Spleen (tissue), 11 donors: ENCODE data around the gene KCNMB1. TPM values are rescaled to one million over a fixed set of nuclear protein-coding genes. Genes with fewer than 3 reads are reported as not detected.
A peak's percentile ranks its signal among the peaks of the same experiment; 100 is the strongest.

ENCODE experiments used
- DNase-seq: peaks from one replicate; pipeline ENCODE4 v3.0.0-alpha.2; 2020
- H3K27ac ChIP-seq, 8 donors: fragments of 200-600 bp; sonication (generic) in 7 of 8; 1 replicate in 4 of 8; 2 replicates in 4 of 8; pipeline versions ENCODE4 v1.5.0 to v1.8.0; 2016 to 2021; ENCODE audit warnings: inconsistent platforms in 4 of 8, mild to moderate bottlenecking in 4 of 8, moderate library complexity in 1 of 8
- H3K27me3 ChIP-seq, 7 donors: fragments of 200-600 bp; sonication (generic) in 6 of 7; replicated peaks in 1 of 7; 1 replicate in 4 of 7; 2 replicates in 3 of 7; pipeline versions ENCODE4 v1.5.0 to v1.8.0; 2016 to 2021; ENCODE audit warnings: inconsistent platforms in 3 of 7, mild to moderate bottlenecking in 1 of 7
- H3K36me3 ChIP-seq, 6 donors: fragments of 200-600 bp; sonication (generic) in 5 of 6; 1 replicate in 4 of 6; 2 replicates in 2 of 6; pipeline versions ENCODE4 v1.5.0 to v1.8.0; 2016 to 2021; ENCODE audit warnings: inconsistent platforms in 2 of 6
- H3K4me1 ChIP-seq, 6 donors: fragments of 200-600 bp; sonication (generic) in 5 of 6; 1 replicate in 3 of 6; 2 replicates in 3 of 6; pipeline versions ENCODE4 v1.5.0 to v1.8.0; 2016 to 2021; ENCODE audit warnings: inconsistent platforms in 3 of 6
- H3K4me3 ChIP-seq, 8 donors: fragments of 200-600 bp; sonication (generic) in 7 of 8; 1 replicate in 4 of 8; 2 replicates in 4 of 8; pipeline versions ENCODE4 v1.5.0 to v1.8.0; 2016 to 2021; ENCODE audit warnings: inconsistent platforms in 4 of 8, mild to moderate bottlenecking in 4 of 8, moderate library complexity in 2 of 8
- H3K9me3 ChIP-seq, 8 donors: fragments of 200-600 bp; sonication (generic) in 7 of 8; 1 replicate in 4 of 8; 2 replicates in 4 of 8; pipeline versions ENCODE4 v1.5.0 to v1.8.0; 2016 to 2021; ENCODE audit warnings: inconsistent platforms in 4 of 8
- POLR2A ChIP-seq, 3 donors: fragments of 450-650 bp; IDR thresholded peaks; one replicate each; pipeline ENCODE4 v1.5.1; 2017; ENCODE audit warnings: antibody characterized with exemption in 3 of 3, mild to moderate bottlenecking in 1 of 3
- POLR2AphosphoS5 ChIP-seq, 3 donors: sonication (generic); formaldehyde crosslinking; IDR thresholded peaks; one replicate each; pipeline ENCODE4 v1.5.1; 2017; ENCODE audit warnings: antibody characterized with exemption in 3 of 3
- WGBS, 5 donors: extraction: QIAGEN DNeasy Blood & Tissue Kit in 3 of 5; methylation state at CpG; one replicate each; pipeline versions ENCODE4 v1.1.5 to v1.1.7; 2013 to 2018; 5-methylcytosine and 5-hydroxymethylcytosine counted together
- intact Hi-C: fragments of 100-400 bp; cut with DNase I; formaldehyde crosslinking; loops from one replicate; pipeline ENCODE4 v1.15.0; 2023; ENCODE audit warnings: low total_unique reads
- polyA plus RNA-seq, 3 donors: library from polyadenylated mRNA; stranded (reverse); fragments of 200-250 nt; gene quantifications; one replicate each; pipeline ENCODE4 v1.2.1, GENCODE V29; 2013
- total RNA-seq, 7 donors: library from RNA; depleted of rRNA in 3 of 7; stranded (reverse); fragments of >200 nt in 3 of 7; fragmentation: NEBNext Ultra II Directional in 4 of 7; extraction: Animal tissue kit (Norgen Biotek cat#: 25700) in 4 of 7; gene quantifications; one replicate each; pipeline versions ENCODE4 v1.1.0 to v1.2.1, GENCODE V29; 2016 to 2021
- TF ChIP-seq, protein P1 (sequence below), 11 experiments: fragments of 200-600 bp in 7 of 11; fragments of 450-650 bp in 4 of 11; sonication (generic) in 4 of 11; IDR thresholded peaks in 8 of 11; conservative IDR thresholded peaks in 3 of 11; 1 replicate in 7 of 11; 2 replicates in 4 of 11; pipeline versions ENCODE4 v1.4.0 to v1.8.0; 2016 to 2021; ENCODE audit warnings: antibody characterized with exemption in 11 of 11, inconsistent platforms in 4 of 11, mild to moderate bottlenecking in 1 of 11
- donor health status: healthy with polysubstance abuse.
- donor health status: DM: no; HTN: no; CAD: no; lungs with moderate emphysema.
- donor health status: DM: no; HTN: no; CAD: no.
- donor health status: Bipolar disorder and iron deficiency.
- donor health status: healthy.
- donor health status: DM: no; HTN: no; CAD: no.
- donor health status: DM: yes; HTN: yes; CAD: no.

Gene KCNMB1
- total and polyA plus RNA-seq, 10 donors: 0.13 to 2.2 (median 0.77) TPM

DNA sequence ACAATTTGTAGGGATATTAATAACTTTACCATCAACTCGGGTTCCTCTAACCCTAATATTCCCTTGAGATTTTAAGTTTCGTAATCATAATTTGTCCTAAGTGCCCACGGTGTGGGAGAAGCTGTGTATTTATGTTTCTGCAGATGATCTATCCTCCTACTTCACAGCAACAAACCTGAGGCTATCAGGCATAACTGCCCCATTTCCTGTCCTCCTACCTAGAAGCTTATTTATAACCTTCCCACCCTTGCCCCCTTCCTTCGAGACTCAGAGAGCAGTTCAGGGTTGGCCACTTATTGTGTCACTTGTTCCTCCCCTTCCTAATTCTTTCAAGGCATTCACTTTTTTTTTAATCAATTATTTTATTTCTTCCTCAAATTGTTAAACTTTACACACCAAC, 62.0 kb downstream of the KCNMB1 start:
- Histone ChIP-seq H3K4me3 (peak overlapping the region in 1 of 8 donors; percentile 20), H3K9me3 (no peaks in the 10 kb centered on the region), H3K4me1 (peaks cover 23 to 65% (median 57%) of the 10 kb centered on the region in 6 donors), H3K36me3 (no peaks in the 10 kb centered on the region), H3K27ac (peak overlapping the region in 5 of 8 donors; percentile 5 to 95 (median 65)), H3K27me3 (no peaks in the 10 kb centered on the region)
- DNase-seq: no peak
- TF ChIP-seq, protein P1, sequence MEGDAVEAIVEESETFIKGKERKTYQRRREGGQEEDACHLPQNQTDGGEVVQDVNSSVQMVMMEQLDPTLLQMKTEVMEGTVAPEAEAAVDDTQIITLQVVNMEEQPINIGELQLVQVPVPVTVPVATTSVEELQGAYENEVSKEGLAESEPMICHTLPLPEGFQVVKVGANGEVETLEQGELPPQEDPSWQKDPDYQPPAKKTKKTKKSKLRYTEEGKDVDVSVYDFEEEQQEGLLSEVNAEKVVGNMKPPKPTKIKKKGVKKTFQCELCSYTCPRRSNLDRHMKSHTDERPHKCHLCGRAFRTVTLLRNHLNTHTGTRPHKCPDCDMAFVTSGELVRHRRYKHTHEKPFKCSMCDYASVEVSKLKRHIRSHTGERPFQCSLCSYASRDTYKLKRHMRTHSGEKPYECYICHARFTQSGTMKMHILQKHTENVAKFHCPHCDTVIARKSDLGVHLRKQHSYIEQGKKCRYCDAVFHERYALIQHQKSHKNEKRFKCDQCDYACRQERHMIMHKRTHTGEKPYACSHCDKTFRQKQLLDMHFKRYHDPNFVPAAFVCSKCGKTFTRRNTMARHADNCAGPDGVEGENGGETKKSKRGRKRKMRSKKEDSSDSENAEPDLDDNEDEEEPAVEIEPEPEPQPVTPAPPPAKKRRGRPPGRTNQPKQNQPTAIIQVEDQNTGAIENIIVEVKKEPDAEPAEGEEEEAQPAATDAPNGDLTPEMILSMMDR (IDR thresholded peaks at IDR 0.05 in 8 of 11, conservative IDR thresholded peaks at IDR 0.05 in 3 of 11): no peak
- TF ChIP-seq POLR2AphosphoS5 (IDR thresholded peaks at IDR 0.05) (no peak), POLR2A (IDR thresholded peaks at IDR 0.05) (no peak)
- WGBS, 5 donors: 32 to 42% (median 38%) methylated on average over 4 of the region's 4 CpGs
- intact Hi-C loops: no loop called here

Other genes starting within 250 kb of the KCNMB1 start
- not detected for gene C5orf58, start 156.4 kb downstream of the KCNMB1 start, total RNA-seq
- gene C5orf58, start 156.4 kb downstream of the KCNMB1 start, polyA plus RNA-seq: under 1 TPM in 1 of 3 donors, not detected in 2; 0.35 TPM
- 100 to 1,000 TPM; 186 to 272 (median 219) TPM for gene LCP2, start 91.6 kb downstream of the KCNMB1 start, total RNA-seq
- gene LCP2, start 91.6 kb downstream of the KCNMB1 start, polyA plus RNA-seq: 10 to 100 TPM; 28.3 to 33.1 (median 29.3) TPM
- 10 to 100 TPM in 3 of 7 donors, 1 to 10 TPM in 4; 5.7 to 20.0 (median 9.9) TPM for gene KCNIP1, start 114.7 kb upstream of the KCNMB1 start, total RNA-seq
- under 1 TPM; 0.08 to 0.86 (median 0.46) TPM for gene KCNIP1, start 114.7 kb upstream of the KCNMB1 start, polyA plus RNA-seq